ENCODE measurements around the gene COX10. TPM values are rescaled to one million over a fixed set of nuclear protein-coding genes. Genes with fewer than 3 reads are reported as not detected.

The COX10 gene
- total RNA-seq, 4 donors from 2014 or later, result 20.3 to 27.2 (median 22.0) TPM

DNA sequence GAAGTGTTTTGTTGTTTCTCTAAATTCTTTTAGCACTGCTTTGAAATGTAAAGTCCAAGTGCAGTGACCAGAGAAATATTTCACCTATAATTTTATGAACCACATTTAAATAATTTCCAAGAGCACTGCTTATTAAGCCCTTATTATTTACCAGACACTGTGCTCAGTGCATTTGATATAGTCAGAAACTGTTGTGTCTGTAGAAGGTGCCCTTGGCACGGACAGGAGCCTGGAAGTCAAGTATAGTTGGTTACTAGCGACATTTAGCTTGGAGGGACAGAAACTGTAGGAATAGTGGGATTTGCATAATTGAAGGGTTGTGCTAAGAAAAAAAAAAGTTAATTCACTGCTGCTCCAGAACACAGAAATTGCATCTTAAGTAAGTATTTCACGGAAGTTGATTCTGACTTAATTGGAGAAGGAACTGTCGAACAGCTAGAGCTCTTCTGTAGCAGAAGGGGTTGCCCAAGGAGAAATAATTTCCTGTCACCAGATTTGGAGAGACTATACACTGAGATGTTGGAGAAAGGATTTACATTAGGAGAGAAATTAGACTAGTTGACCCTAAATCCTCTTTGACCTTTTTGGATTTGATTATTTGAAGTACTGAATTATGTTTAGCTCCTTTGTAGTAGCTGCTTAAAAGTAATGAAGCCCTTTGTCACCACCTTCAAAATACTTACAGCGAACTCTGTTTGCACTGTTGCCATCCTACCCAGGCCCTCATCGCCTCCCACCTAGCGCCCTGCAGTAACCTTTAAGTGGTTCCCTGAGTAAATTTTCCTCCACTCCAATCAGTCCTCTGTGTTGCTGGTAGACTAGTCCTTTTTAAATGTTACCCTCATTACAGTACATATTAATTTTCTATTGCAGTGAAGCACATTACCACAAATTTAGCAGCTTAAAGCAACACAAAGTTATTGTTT lies 25.6 kb downstream of the COX10 start:
- Histone ChIP-seq H3K4me1 (peaks cover 7 to 29% (median 16%) of the 10 kb centered on the region in 4 donors), H3K9me3 (no peaks in the 10 kb centered on the region), H3K36me3 (no peaks in the 10 kb centered on the region), H3K4me3 (no peak overlapping the region), H3K27me3 (no peaks in the 10 kb centered on the region), H3K27ac (replicated peaks in 1 of 4) (no peak overlapping the region)
- TF ChIP-seq POLR2A (IDR thresholded peaks at IDR 0.05; ENCODE audit: low read depth) (no peak), CTCF (IDR thresholded peaks at IDR 0.05) (no peak), EP300 (IDR thresholded peaks at IDR 0.05) (no peak), POLR2AphosphoS5 (IDR thresholded peaks at IDR 0.05) (no peak)
- intact Hi-C loops (cut with DNase I), result no loop called here
- WGBS, result 93% methylated on average over 7 of the region's 7 CpGs
- no peak for DNase-seq (ENCODE audit: extremely low spot score)

GRCh38 chr17:14095631-14096030 lies 26.3 kb downstream of the COX10 start:
- Histone ChIP-seq H3K4me1 (peaks cover 7 to 29% (median 14%) of the 10 kb centered on the region in 4 donors), H3K4me3 (no peak overlapping the region), H3K9me3 (no peaks in the 10 kb centered on the region), H3K27me3 (no peaks in the 10 kb centered on the region), H3K36me3 (no peaks in the 10 kb centered on the region), H3K27ac (replicated peaks in 1 of 4) (no peak overlapping the region)
- intact Hi-C loops (cut with DNase I), result no loop called here
- DNase-seq (ENCODE audit: extremely low spot score), result no peak
- no peak for TF ChIP-seq POLR2A (IDR thresholded peaks at IDR 0.05; ENCODE audit: low read depth)
- 100% methylated on average over 3 of the region's 3 CpGs for WGBS

DNA sequence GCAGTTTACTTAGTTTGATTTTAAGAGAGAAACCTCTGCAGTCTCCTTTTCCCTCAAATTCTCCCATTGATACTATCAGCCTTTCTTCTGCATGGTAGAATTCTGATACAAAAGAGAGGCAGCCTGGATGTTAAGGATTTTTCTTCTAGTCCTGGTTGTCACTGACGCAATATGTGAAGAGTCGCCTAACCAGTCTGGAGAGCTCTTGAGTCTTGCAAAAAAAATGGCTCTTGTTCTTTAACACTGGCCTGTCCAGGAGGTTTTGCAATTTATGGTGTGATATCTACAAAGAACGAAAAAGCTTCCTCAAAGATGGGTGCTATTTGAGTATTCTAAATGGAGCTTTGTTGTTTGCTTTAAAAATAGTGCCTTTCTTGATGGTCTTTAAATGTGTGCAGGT lies 28.9 kb downstream of the COX10 start:
- H3K4me3 ChIP-seq, result no peak overlapping the region
- peaks cover 0 to 6% (median 0%) of the 10 kb centered on the region in 4 donors for H3K36me3 ChIP-seq
- 91% methylated on average over 3 of the region's 3 CpGs for WGBS
- H3K27ac ChIP-seq (replicated peaks in 1 of 4), result no peak overlapping the region
- H3K9me3 ChIP-seq, result no peaks in the 10 kb centered on the region
- no peak for DNase-seq (ENCODE audit: extremely low spot score)
- H3K27me3 ChIP-seq, result no peaks in the 10 kb centered on the region
- intact Hi-C loops (cut with DNase I), result no loop called here
- H3K4me1 ChIP-seq, result peaks cover 0 to 20% (median 12%) of the 10 kb centered on the region in 4 donors
- no peak for TF ChIP-seq EP300 (IDR thresholded peaks at IDR 0.05)
- no peak for TF ChIP-seq POLR2AphosphoS5 (IDR thresholded peaks at IDR 0.05)
- no peak for TF ChIP-seq CTCF (IDR thresholded peaks at IDR 0.05)
- TF ChIP-seq POLR2A (IDR thresholded peaks at IDR 0.05; ENCODE audit: low read depth), result no peak

DNA sequence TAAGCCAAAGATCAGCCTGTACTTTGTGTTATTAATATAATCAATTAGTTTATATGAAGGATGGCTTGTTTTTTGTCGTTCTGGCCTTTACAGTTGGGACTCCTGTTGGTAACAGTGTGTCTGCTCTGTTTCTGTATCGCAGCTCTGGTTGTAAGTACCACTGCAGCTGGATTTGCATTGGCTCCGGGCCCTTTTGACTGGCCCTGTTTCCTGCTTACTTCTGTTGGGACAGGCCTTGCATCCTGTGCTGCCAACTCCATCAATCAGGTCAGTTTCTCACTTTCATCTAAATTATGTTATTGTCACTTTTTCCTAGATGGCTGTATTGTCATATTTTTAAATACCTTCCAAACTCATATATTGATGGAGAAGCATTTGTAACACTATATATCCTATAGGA lies 32.7 kb downstream of the COX10 start:
- 63% methylated on average over 3 of the region's 3 CpGs for WGBS
- Histone ChIP-seq H3K9me3 (no peaks in the 10 kb centered on the region), H3K27ac (replicated peaks in 1 of 4) (no peak overlapping the region), H3K36me3 (peaks cover 0 to 9% (median 3%) of the 10 kb centered on the region in 4 donors), H3K4me3 (no peak overlapping the region), H3K27me3 (no peaks in the 10 kb centered on the region), H3K4me1 (peaks cover 0 to 6% (median 3%) of the 10 kb centered on the region in 4 donors)
- no peak for TF ChIP-seq CTCF (IDR thresholded peaks at IDR 0.05)
- TF ChIP-seq POLR2AphosphoS5 (IDR thresholded peaks at IDR 0.05), result no peak
- TF ChIP-seq POLR2A (IDR thresholded peaks at IDR 0.05; ENCODE audit: low read depth), result no peak
- TF ChIP-seq EP300 (IDR thresholded peaks at IDR 0.05), result no peak
- DNase-seq (ENCODE audit: extremely low spot score), result no peak
- intact Hi-C loops (cut with DNase I), result no loop called here

DNA sequence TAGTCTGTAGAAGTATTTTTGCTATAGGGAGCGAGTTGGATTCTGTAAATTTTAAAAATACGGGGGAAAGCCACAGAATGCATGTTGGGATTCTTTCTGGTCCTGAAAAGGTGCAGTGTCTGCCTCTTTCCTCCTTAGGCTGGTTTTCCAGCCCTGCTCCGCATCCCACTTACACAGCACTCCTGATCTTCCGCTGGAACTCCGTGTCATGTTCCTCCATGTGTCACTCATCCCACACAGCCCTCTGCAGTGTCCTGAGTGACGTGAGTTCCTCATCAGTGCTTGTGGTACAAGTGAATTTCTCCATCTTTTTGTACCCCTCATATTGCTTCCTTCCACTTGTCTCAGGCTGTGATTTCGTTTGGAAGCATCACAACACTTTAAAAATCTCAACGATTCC lies 34.5 kb downstream of the COX10 start:
- H3K9me3 ChIP-seq, result no peaks in the 10 kb centered on the region
- intact Hi-C loops (cut with DNase I), result no loop called here
- WGBS, result 88% methylated on average over 8 of the region's 8 CpGs

More for the DNA sequence above, 34.5 kb downstream of the COX10 start:
- Histone ChIP-seq H3K36me3 (peaks cover 0 to 9% (median 3%) of the 10 kb centered on the region in 4 donors), H3K4me3 (no peak overlapping the region), H3K27ac (replicated peaks in 1 of 4) (no peak overlapping the region), H3K4me1 (peaks cover 0 to 16% (median 13%) of the 10 kb centered on the region in 4 donors), H3K27me3 (no peaks in the 10 kb centered on the region)
- DNase-seq (ENCODE audit: extremely low spot score), result no peak
- TF ChIP-seq EP300 (IDR thresholded peaks at IDR 0.05), result no peak

Measured in esophagus muscularis mucosa (tissue), 4 donors.